HG03103 (cell line): ENCODE measurements around the gene STAC.
A peak's percentile ranks its signal among the peaks of the same experiment; 100 is the strongest.

Experiments used
- ATAC-seq: cut with Tn5 transposase; IDR thresholded peaks from one replicate; pipeline ENCODE4 v1.9.1; 2021; ENCODE audit warnings: low read depth; ENCODE audit not compliant: unreplicated experiment

Gene STAC

DNA sequence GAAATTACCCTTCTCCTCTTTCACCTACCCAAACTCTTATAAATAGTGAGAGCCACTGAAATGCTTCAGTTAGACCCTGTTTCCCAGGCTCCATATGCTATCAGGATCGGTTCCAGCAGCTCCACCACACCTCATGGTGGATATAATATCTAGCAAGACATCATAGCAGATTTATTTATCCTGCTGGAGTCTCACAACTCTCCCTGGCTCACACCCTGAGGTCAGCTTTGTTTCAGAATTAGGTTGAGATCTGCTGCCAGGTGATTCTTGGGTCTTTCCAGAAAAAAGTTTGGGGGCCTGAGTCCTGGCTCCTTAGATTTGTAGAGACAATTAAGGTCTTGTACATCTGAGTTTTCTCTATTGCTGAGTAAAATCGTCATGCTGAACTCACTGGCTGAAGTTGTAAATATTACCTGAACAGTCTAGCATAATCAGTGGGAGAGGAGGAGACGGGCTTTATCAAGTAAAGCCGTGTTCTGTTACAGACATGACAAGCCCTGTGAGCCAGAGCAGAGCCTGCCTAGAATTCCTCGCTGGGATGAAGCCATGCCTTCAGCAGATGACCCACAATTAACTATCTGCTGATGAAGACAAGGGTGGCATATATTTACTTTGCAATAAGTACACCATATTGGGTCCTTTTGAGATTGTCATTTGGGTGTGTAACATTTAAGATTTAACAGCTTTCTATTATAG lies 131.6 kb downstream of the STAC start:
- ATAC-seq = no peak

DNA sequence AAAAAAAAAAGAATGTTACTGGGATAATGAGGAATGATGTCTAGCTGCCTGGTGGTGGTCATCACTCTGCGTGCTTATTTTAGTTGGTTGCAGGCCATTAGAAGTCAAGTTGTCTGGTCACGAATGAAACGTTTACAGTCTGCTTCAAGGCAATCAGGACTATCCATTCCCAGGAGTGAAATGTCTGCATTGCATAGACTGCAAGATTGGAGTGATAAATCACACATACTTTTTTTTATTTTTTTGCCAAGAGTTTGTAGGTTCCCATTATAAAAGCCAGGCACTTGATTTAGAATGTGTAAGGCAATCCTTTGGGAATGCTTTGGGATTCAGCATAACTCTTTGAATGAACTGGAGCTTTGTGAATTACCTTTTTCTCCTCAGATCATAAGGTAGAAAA lies 132.3 kb downstream of the STAC start:
- no peak for ATAC-seq

DNA sequence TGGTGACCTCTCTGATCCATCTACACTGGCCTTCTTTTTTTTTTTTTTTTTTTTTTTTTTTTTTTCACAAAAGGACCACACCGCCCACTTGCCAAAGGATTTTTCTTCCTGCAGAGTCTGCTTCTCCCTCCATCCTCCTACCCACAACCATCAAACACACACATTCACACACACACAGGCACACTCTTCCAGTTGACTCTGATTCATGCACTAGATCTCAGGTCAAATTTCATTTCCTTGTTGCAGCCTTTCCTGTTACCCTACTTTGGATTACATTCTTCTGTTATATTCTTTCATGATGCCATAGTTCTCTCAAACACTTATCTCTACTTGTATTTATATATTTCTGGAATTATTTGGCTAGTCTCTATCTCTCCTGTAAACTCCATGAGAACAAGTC lies 133.9 kb downstream of the STAC start:
- ATAC-seq = no peak

DNA sequence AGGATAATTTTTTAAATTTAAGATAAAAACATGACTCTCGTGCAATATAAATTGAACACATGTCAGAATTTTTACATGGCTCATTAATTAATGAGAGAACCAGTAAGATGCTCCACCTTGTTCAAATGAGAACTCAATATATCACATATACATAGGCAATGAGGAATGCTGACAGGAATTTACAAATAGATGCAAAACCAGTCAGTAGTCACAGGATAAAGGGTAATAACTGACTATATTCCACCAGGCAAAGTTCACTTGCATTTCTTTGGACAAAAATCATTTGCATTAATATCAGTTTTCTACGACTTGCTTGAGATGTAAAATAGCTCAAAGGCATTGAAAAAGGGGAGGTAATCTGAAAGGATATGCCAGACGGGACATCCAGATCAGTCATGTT lies 139.4 kb downstream of the STAC start:
- ATAC-seq = no peak

DNA sequence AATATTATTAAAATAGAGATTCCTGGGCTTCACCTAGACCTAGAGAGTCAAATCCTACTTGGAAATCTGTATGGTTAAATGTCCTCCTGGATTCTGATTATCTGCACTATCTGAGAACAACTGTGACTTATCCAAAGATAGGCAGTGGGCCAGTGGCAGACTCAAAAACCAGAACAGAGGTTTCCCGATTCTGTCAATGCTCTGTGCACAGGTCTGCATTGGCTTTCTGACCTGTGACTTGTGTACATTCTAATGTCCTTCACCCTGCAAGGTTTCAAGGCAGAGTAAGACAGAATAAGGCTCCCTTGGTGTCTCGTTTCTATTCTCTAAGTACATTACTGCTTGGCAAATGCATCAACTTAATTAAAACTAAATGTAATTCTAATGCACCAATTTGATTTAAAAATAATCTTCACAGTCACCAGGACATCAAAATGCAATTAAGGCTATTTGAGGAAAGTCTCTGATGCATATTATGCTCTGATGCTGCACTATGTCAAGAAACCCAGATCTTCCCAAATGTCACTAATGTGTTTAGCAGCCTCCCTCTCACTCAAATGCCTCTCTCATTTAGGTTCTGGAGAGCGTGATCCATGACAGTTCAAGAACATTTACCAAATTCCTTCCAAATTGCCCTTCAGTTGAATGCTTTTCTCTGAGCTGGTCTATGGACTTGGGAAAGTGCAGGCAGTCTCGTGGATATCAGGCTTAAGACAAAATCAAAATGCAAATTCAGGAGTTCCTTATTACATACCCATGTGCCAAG lies 140.1 kb downstream of the STAC start:
- ATAC-seq = no peak

DNA sequence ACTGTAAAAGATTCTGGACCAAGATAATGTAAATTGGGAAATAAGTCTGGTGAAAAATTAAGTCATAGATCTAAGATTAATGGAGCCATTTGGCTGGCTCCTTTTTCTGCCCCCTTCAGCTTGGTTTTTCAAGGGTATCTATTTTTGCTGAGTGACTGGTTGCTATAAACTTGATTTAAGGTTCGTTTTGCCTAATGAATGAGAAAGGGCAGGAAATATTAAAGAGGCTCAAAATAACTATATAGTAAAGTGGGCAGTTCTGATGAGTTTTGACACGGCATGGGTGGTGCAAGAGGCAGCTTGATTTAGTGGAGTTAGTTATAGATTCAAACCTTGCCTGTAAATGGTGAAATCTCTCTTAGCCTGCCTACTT lies 140.7 kb downstream of the STAC start:
- ATAC-seq = no peak

DNA sequence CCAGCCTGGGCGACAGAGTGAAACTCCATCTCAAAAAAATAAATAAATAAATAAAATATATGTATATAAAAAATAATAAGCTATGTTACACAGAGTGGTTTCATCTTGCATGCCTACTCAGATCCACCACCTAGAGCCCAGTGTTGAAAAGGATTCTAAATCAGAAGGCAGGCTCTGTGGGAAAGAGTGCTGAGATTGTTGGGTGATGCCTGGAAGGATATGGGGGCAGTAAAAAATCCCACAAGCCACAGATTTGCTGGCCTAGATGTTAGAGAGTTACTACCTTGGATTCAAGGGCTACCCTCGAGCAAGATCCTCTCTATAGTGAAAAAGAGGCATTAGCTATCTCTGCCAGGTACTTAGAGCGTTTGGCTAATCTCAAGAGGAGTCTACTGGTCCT lies 144.3 kb downstream of the STAC start:
- no peak for ATAC-seq

DNA sequence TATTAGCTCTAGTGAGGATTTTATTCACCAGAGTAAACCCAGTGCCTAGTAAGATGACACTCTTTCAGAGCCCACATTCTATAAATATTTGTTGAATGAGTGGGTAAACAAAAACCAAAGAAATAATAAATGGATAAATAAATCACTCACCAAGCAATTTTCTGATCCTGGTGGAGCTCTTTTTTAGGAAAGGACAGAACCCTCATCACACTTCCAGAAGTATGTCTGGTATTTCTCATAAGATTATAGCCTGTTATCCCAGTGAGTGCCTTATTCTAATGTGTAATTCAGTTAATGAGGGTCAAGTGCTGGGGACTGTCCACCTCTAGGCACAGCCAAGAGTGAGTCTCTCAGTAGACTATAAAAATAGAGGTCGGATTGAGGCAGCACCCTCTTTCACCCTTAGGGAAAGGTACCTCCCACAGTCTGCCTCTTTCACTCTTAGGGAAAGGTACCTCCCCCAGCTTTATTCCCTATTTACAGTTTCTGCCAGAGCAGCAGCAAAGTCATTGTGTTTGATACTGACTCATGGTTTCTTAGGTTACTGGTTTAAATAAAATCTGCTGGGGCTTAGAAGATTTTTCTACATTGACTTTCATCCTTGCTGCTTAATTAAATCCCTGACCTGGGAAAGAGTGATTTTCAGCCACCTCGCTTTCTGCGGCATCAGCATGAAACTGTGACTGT lies 145.0 kb downstream of the STAC start:
- ATAC-seq = no peak

DNA sequence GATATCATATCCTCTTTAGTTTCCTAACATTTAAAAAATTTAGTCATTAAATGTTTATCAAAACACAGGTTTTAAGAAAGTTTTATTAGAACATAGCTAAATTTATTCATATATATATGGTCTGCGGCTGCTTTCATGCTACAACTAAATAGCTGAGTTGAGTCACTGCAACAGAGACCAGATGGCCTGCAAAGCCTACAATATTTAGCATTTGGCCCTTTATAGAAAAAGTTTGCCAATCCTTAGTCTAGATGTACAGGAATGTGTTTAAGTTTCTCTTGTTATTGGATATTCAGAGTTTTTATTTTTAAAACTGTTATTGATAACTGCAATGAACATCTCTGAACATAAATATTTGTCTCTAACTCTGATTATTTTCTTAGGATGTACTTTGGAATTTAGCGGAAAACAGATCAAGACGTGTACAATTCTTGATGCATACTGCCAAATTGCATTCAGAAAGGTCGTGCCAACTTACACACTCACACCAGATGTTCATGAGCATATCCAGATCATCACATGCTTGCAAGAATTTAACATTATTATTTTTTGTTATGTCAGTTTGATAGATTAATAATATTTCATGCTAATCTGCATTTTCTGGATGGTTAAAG lies 157.9 kb downstream of the STAC start:
- no peak for ATAC-seq

DNA sequence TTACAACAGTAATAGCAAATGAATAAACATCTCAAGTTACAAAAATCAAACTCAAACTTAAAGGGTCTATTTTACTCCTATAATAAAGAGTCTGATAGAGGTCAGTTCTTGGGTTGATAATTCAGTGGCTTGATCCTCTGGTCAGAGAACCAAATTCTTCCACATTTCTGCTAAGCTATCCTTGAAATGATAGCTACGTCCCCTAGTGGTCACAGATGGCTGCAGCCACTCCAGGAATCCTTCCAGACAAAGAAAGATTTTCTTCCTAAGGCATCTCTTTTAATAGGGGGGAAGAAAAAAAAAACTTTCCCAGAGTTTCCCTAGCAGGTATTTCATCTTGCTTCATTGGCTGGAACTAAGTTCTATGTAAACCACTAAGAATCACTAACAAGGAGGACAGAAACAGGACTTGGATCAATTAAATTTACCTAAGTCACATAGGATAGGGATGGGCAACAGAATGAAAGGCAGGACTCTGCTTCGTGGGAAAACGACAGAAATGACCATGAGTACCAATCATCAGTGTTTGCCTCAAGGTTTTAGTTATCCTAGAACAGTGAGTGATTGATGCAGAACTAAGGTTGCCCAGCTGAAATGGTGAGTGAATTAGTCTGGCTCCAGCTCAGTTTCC lies 160.7 kb downstream of the STAC start:
- no peak for ATAC-seq

DNA sequence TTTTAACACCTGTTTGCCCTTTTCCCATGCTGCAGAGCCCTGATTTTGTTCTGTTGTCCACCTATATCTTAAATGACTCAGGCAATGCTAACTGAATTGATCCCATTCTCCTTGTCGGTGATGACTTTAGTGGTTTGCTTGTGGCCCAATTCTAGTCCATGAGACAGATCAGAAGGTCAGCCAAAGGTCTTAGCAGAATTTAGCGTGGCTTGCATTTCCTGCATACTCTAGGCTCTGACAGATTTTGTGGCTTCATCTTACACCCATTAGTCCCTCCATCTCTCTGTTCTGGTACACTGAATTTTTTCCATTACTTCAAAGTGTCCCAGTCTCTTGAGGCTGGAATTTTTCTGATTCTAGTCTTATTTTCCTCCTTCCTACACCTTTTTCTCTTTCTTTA lies 161.9 kb downstream of the STAC start:
- ATAC-seq = no peak

DNA sequence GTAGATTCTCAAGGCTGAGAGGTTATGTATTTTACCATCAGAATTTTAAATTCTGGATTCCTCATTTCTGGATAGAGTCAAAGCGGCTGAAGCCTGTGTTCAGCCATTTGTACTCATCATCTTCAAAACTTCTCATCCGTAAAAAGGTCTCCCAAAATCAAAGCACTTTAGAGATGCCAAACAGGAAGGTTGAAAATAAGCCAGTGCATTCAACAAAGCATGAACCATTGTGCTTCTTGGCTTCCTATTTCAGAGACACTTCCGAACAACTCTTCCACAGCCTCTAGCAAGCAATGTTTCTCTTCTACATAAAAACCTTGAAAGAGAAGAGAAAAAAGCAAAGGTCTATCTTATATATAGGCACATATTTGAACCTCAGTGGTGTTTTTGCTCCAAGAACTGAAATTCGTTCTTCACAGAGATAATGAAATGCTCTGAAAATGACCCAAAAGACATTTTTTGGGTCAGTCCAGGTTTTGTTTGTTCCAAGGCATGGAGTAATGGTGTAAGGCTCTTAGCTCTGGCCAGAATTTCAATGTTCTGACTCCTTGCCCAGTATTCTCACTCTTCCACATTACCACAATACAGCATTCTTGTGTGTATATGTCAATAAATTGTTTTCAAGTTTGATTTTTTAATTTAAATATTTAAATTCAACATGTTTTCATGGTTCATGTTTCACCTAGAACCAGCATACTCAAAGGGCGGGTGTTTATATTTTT lies 163.1 kb downstream of the STAC start:
- ATAC-seq = no peak

DNA sequence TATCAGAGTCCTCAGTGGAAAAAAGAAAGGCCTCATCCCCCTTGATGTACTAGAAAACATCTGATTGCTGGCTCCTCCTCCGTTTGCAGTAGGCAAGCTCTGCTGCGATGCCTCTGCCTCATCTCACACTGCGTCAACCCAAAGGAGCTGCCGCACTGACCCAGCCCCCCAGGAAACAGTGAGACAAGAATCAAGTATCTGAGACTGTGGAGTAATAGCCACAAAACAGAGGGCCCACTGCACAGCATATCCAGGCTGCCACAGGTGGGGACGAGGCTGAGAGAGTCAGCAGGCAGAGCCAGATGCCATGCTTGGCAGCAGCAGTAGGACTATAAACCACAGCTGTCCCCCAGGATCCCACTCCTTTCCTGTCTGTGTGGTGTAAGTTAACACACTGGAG lies 165.9 kb downstream of the STAC start:
- ATAC-seq = no peak

DNA sequence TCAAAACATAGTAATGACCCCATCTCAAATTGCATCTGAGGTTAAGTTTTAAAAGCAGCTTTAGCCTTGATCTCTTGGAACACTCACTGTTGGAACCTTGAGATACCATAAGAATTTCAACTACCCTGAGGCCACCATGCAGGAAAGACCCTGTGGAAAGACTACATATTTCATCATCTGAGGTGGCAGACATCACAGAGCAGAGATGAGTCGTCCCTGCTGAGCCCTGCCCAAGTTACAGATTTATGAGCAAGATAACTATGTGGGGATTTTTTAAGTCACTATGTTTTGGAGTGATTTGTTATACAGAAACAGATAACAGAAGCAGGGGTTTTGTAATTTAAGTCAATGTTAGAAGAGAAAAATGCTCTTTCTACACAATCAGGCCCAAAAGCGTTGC lies 168.4 kb downstream of the STAC start:
- no peak for ATAC-seq

DNA sequence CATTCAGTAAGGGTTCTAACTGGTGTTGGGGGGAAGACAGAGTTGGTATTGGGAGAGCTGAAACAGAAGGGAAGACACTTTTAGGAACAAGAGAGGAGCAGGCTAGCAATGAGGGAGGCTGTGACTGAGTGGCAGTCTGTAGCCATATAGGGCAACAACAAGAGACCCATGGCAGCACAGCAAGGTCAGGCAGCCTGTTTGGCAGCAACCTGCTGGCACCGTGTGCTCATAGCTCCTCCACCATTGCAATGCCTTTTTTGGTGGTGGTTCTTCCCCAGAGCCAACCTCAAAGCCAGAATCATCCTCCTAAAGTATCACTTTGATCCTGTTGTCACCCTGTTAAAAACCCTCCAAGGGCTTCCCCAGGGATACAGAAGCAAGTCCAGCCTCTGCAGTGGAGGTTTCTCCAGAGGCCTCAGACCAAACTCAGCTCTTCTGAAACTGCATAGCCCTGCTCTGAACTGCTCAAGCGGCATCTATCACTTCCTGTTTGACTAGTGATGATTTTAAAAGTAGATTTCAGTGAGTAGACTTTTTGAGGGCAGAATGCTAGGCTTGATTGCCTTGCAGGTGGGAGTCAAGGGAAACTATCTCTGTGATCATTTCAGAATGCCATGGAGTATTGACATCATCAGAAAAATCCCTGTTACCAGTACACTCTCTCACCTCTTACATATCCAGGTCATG lies 176.9 kb downstream of the STAC start:
- peak; percentile 91 for ATAC-seq

DNA sequence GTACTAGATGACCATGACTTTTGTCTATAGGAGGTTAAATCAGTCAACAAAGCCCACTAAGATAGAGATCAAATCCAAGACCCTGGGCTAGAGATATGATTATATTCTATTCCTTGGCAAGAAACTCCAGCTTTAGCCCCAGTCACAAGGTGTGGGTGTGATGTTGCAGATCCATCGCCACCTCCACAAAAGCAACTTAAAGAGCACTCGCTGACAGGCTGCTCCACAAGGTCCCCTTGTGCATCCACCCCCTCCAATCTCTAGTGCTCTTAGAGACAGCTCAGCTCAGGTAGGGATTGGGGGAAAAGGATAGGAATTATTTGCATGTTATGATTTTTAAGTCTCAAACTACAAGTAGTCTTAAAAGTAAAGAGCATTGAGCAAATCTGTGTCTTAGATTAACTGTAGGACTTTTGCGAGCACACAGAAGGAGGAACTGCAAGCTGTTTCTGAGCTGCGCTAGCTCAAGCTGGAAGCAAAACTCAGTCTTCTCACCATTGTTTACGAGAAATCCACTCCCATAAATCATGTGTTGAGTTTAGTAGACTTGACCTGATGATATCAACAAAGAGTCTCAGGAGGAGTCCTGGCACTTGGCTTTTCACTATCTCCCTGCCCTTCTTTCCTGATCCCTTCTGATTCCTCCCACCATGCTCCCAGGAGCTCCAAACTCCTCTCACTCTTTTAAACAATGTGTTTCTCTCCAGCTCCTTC lies 177.6 kb downstream of the STAC start:
- no peak for ATAC-seq

DNA sequence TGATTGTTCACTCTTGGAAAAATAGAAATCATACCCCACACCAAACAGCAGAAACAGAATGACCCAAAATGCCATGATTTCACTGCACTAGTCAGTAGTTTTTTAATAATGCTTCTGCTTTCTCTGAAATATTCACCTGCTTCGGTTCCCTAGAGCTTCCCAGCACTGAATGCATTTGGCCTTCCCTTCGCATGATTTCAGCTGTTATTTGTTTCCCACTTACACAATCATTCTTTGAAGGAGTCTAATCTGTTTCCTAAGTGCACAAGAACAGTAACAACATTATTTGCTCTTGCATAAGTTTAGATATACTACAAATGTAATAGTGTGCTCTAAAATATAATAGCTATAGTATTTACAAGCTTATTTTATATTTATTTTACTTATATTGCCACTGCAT lies 178.7 kb downstream of the STAC start:
- ATAC-seq = no peak

DNA sequence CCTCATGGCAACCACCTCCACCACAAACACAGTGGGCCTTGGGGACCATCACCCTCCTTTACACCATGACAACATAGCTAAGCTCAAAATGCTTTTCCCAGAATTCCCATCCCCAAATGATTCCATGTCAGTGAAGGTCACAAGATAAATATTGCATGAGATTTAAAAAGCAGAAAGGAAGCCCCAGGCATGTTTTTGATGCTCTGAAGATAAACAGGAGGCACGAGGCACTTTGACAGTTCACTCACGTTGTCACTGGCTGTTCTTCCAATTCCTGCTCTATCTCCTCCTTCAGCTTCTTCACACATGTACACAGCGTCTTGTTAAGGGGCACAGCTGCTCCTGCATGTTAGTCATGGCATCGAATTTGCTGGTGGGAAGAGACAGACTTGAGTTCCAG lies 180.4 kb downstream of the STAC start:
- ATAC-seq = no peak

DNA sequence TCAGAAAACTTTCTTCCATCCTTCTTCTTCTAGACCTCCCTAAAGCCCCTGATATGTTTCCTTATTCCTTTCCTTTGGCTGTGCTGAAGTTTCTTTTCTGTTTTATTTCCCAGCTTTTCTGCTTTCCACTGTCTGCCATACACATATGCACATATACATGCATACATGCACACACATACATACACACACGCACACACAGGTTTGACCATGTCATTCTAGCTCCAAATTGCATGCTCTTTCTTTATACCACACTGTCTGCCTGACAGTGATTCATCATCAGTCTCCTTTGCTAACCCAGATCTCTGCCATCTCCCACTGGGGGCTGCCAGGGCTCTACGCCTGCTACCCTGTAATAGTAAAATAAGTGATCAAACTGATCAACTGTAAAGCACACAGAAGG lies 181.3 kb downstream of the STAC start:
- no peak for ATAC-seq
